GM12878 (cell line): ENCODE data around the gene ST7. TPM values are rescaled to one million over a fixed set of nuclear protein-coding genes. Genes with fewer than 3 reads are reported as not detected.

Experiments
- ATAC-seq: fragments of 200-7000 bp; cut with Tn5 transposase; 3 replicates; pipeline ENCODE4 v1.9.1; 2020; ENCODE audit warnings: mild to moderate bottlenecking, moderate library complexity
- BruUV-seq: library from RNA; stranded (reverse); fragments of 400-500 nt; replicated peaks from 2 replicates; lab custom pipeline; 2021; lab: Mats Ljungman, UMichigan
- CTCF ChIA-PET: fragments of 300-600 bp; sonication (Branson Sonifier 250); formaldehyde crosslinking; extraction: SDS; loops from one replicate; lab custom pipeline; 2021; ENCODE audit warnings: inconsistent platforms; lab: Yijun Ruan, JAX
- POLR2A ChIA-PET: fragments of 350-600 bp; formaldehyde crosslinking; extraction: SDS; loops from one replicate; lab custom pipeline; 2021; ENCODE audit warnings: inconsistent platforms; lab: Charles Lee
- RAD21 ChIA-PET: fragments of 300-600 bp; sonication (Branson Sonifier 250); formaldehyde crosslinking; loops from one replicate; lab custom pipeline; 2023; ENCODE audit warnings: antibody characterized with exemption; ENCODE audit not compliant: unreplicated experiment; lab: Charles Lee
- SMC1A ChIA-PET: fragments of 300-600 bp; sonication (Branson Sonifier 250); formaldehyde crosslinking; loops from one replicate; lab custom pipeline; 2023; ENCODE audit not compliant: unreplicated experiment, uncharacterized antibody; lab: Charles Lee
- DNase-seq: peaks from one replicate; pipeline ENCODE4 v3.0.0-alpha.2; 2011; ENCODE audit warnings: low read depth, low spot score
- FAIRE-seq: peaks from 3 replicates; lab custom pipeline; 2011; peaks lifted over from hg19 to GRCh38; lab: Jason Lieb, UNC
- H2AFZ ChIP-seq: 2 replicates; pipeline ENCODE4 v1.6.0; 2011; ENCODE audit warnings: low read depth, low read length, control low read depth; ENCODE audit not compliant: control insufficient read depth
- H3K27ac ChIP-seq: 2 replicates; pipeline ENCODE4 v1.5.1; 2011; ENCODE audit warnings: control low read depth; ENCODE audit not compliant: control insufficient read depth, insufficient read depth
- H3K27me3 ChIP-seq, 2 experiments: replicated peaks in 1 of 2; 2 replicates each; pipeline versions ENCODE4 v1.6.0 to v1.6.1; 2011; ENCODE audit warnings: low read length in 1 of 2; ENCODE audit not compliant: control insufficient read depth in 2 of 2, insufficient read depth in 2 of 2
- H3K36me3 ChIP-seq, 2 experiments: 2 replicates each; pipeline ENCODE4 v1.5.1; 2011; ENCODE audit warnings: low read length in 1 of 2; ENCODE audit not compliant: control insufficient read depth in 2 of 2, insufficient read depth in 2 of 2
- H3K4me1 ChIP-seq: 2 replicates; pipeline ENCODE4 v1.6.1; 2011; ENCODE audit warnings: mild to moderate bottlenecking, low read length, moderate library complexity, mixed read lengths; ENCODE audit not compliant: control insufficient read depth, insufficient read depth
- H3K4me2 ChIP-seq: 2 replicates; pipeline ENCODE4 v1.6.0; 2011; ENCODE audit warnings: control low read depth; ENCODE audit not compliant: control insufficient read depth, insufficient read depth
- H3K4me3 ChIP-seq: fragments of 200-600 bp; sonication (generic); 2 replicates; pipeline ENCODE4 v1.5.1; 2016
- H3K79me2 ChIP-seq: 2 replicates; pipeline ENCODE4 v1.6.0; 2011; ENCODE audit warnings: low read length; ENCODE audit not compliant: control insufficient read depth, insufficient read depth
- H3K9ac ChIP-seq: 2 replicates; pipeline ENCODE4 v1.8.0; 2011; ENCODE audit warnings: low read length, control low read depth, mixed read lengths; ENCODE audit not compliant: control insufficient read depth, insufficient read depth
- H3K9me3 ChIP-seq: replicated peaks from 3 replicates; pipeline ENCODE4 v1.5.1; 2011; ENCODE audit warnings: mild to moderate bottlenecking, low read length; ENCODE audit not compliant: control insufficient read depth, insufficient read depth
- H4K20me1 ChIP-seq: 2 replicates; pipeline ENCODE4 v1.6.0; 2011; ENCODE audit not compliant: control insufficient read depth, insufficient read depth
- CBFB ChIP-seq: IDR thresholded peaks from 2 replicates; pipeline ENCODE4 v1.6.1; 2016; ENCODE audit warnings: antibody characterized with exemption, low read depth
- CHD4 ChIP-seq: fragments of 200-600 bp; sonication (generic); IDR thresholded peaks from 2 replicates; pipeline ENCODE4 v1.6.1; 2016; ENCODE audit warnings: mild to moderate bottlenecking
- ETV6 ChIP-seq, 2 experiments: fragments of 450-650 bp in 1 of 2; IDR thresholded peaks in 1 of 2; conservative IDR thresholded peaks in 1 of 2; 2 replicates each; pipeline ENCODE4 v1.6.1; 2014; ENCODE audit warnings: antibody characterized with exemption in 1 of 2, borderline replicate concordance in 1 of 2, low read depth in 1 of 2, mild to moderate bottlenecking in 1 of 2, moderate library complexity in 1 of 2
- NBN ChIP-seq: fragments of 450-650 bp; IDR thresholded peaks from 2 replicates; pipeline ENCODE4 v1.6.1; 2016
- NFXL1 ChIP-seq: fragments of 450-650 bp; IDR thresholded peaks from 2 replicates; pipeline ENCODE4 v1.6.1; 2017; ENCODE audit warnings: antibody characterized with exemption, mild to moderate bottlenecking, borderline replicate concordance
- NFYB ChIP-seq: IDR thresholded peaks from 2 replicates; pipeline ENCODE4 v1.6.1; 2011; ENCODE audit warnings: low read depth, mild to moderate bottlenecking, low read length, improper control_type of control experiment, moderate library complexity; ENCODE audit not compliant: insufficient read depth
- NR2F1 ChIP-seq: fragments of 450-650 bp; conservative IDR thresholded peaks from 2 replicates; pipeline ENCODE4 v1.6.1; 2017; ENCODE audit warnings: mild to moderate bottlenecking
- TBL1XR1 ChIP-seq: IDR thresholded peaks from 2 replicates; pipeline ENCODE4 v1.6.1; 2012; ENCODE audit warnings: low read depth, low read length, improper control_type of control experiment
- ZNF24 ChIP-seq: fragments of 450-650 bp; IDR thresholded peaks from 2 replicates; pipeline ENCODE4 v1.6.1; 2017; ENCODE audit warnings: antibody characterized with exemption, mild to moderate bottlenecking
- ZSCAN29 ChIP-seq: fragments of 450-650 bp; IDR thresholded peaks from 2 replicates; pipeline ENCODE4 v1.6.1; 2017; ENCODE audit warnings: mild to moderate bottlenecking, moderate library complexity
- WGBS: methylation state at CpG from one replicate; pipeline ENCODE4 v1.1.6; 2016; ENCODE audit warnings: low lambda C conversion rate; ENCODE audit not compliant: insufficient replicate concordance, insufficient coverage; ENCODE audit errors: missing lambda C conversion rate; 5-methylcytosine and 5-hydroxymethylcytosine counted together
- in situ Hi-C: fragments of 300-500 bp; cut with MboI; formaldehyde crosslinking; loops from 9 replicates; pipeline ENCODE4 v1.14.3; 2018; ENCODE audit warnings: mixed read lengths
- intact Hi-C: fragments of 100-400 bp; cut with micrococcal nuclease; formaldehyde crosslinking; loops from one replicate; pipeline ENCODE4 v1.14.2; 2022; ENCODE audit not compliant: unreplicated experiment
- polyA plus RNA-seq, 11 experiments: library from polyadenylated mRNA; depleted of rRNA in 4 of 11; unstranded in 6 of 11; stranded (reverse) in 5 of 11; fragments of >200 nt; fragmentation: Nextera tagmentation in 4 of 11; fragmentation: Illumina TruSeq in 1 of 11; extraction: Ambion mirVana in 4 of 11; extraction: Trizol in 1 of 11; gene quantifications; 1 replicate in 1 of 11; 2 replicates in 10 of 11; pipeline versions ENCODE4 v1.2.1 to v1.2.3, GENCODE V29; 2011 to 2016; ENCODE audit warnings: inconsistent platforms in 2 of 11, missing spikeins in 2 of 11, low read depth in 1 of 11
- total RNA-seq, 4 experiments: library from RNA; depleted of rRNA in 3 of 4; stranded (reverse); fragments of >200 nt in 3 of 4; fragmentation: Illumina TruSeq in 1 of 4; extraction: Trizol in 1 of 4; gene quantifications; 2 replicates each; pipeline versions ENCODE4 v1.2.1 to v1.2.3, GENCODE V29; 2013 to 2021
- TF ChIP-seq, protein P1 (sequence below): IDR thresholded peaks from 2 replicates; pipeline ENCODE4 v1.6.1; 2011; ENCODE audit warnings: borderline replicate concordance, low read depth, mild to moderate bottlenecking, moderate library complexity, mixed read lengths, low read length; ENCODE audit not compliant: insufficient read depth; ENCODE audit errors: extremely low read length
- TF ChIP-seq, protein P2 (sequence below), 3 experiments: IDR thresholded peaks in 2 of 3; conservative IDR thresholded peaks in 1 of 3; 2 replicates each; pipeline ENCODE4 v1.5.1; 2011; ENCODE audit warnings: low read depth in 3 of 3, low read length in 3 of 3, mild to moderate bottlenecking in 3 of 3, control low read depth in 2 of 3, moderate library complexity in 2 of 3, inconsistent platforms in 1 of 3, mixed read lengths in 1 of 3; ENCODE audit not compliant: control insufficient read depth in 2 of 3, insufficient read depth in 1 of 3; ENCODE audit errors: extremely low read depth in 1 of 3
- TF ChIP-seq, protein P3 (sequence below): IDR thresholded peaks from 2 replicates; pipeline ENCODE4 v1.6.1; 2012; ENCODE audit warnings: low read length, inconsistent platforms

Gene ST7
- total and polyA plus RNA-seq, 10 of the 15 experiments (the other 5 are each of a cell fraction or from before 2014, with no cell fraction given) = 27.7 to 76.4 (median 53.6) TPM

DNA sequence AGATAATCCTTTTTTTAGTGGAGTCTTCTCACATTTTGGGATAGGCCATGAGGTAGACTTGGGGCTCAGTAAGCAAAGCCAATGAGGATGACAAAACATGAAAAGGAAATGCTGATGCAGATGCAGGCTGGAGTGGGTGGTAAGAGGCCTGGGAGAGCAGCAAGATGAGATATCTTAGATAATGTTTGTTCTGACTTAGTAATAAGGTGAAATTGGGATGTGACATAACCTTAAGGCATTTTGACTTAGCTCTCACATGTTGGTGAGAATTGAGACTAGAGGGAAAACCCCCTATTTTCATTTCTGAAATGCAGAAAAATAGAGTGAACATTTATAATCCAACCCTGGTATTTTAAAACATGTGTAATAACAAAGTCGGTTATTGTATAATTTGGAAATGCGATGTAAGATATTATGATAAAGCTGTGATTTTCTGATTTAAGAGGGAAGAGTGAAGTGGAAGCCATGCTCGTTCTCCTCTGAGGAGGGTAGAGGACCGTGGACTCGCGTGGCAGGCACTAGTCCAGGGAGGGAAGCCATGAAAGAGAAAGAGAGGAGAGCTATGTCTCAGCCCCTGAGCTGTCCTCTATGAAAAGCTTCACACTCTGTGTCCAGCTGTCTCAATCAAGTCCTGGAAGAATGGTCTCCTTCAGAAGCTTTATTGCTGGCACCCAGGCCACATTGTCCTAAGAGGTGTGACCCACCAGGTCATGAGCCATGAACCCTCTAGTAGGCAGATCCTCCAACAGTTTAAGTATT, 57.3 kb downstream of the ST7 start (continued):
- no peak; the same call in 1 of the 2 replicates for TF ChIP-seq NBN
- 0 out of 2 replicates have a peak, but pooled peaks have one; percentile 36 for TF ChIP-seq TBL1XR1
- no peak for TF ChIP-seq CBFB
- no peak for TF ChIP-seq ZNF24
- TF ChIP-seq, protein P1, sequence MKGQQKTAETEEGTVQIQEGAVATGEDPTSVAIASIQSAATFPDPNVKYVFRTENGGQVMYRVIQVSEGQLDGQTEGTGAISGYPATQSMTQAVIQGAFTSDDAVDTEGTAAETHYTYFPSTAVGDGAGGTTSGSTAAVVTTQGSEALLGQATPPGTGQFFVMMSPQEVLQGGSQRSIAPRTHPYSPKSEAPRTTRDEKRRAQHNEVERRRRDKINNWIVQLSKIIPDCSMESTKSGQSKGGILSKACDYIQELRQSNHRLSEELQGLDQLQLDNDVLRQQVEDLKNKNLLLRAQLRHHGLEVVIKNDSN = no peak
- peak; percentile 60 for TF ChIP-seq NR2F1
- TF ChIP-seq NFYB = no peak
- no peak for TF ChIP-seq CHD4

DNA sequence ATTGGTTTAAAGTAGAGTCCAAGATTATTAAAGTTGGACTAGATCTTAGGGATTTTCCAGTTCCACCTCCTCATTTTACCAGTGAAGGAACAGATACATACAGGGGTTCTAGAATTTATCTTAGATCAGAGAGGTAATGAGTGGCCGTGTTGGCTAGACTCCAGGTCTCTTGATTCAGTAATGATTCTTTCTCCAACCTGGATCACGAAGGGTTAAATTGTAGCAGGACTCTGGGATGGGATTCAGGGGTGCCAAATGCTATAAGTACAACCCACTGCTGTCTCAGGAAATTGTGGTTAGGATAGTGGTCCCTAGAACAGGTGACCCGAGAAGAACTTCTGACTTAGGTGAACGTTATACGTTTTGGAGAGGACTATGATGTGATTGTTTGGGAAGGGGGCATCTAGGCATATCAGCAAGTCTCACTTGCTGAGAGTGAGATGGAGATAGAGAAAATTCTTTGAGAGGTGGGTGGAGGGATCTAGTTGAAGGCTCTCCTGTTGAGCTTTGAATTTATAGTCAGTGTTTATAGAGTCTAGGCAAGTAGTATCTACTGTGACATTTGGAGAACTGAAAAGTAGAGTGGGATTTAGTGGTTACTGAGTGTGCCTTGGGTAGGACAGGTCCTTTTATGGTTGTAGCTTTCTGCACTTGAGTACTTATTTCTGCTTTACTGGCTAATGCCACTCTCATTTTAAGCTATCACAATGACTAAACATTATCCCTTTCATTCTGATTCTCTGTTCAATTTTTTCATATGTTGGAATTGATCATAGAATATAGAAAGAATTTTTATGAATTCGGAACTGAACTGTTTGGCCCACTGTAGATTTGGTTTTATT, 58.3 kb downstream of the ST7 start:
- Histone ChIP-seq H3K27ac (peak overlapping the region; percentile 100), H3K4me3 (peak overlapping the region; percentile 53), H3K9me3 (no peaks in the 10 kb centered on the region), H3K36me3 (no peaks in the 10 kb centered on the region), H3K27me3 (no peaks in the 10 kb centered on the region), H3K4me2 (peak overlapping the region; percentile 99), H2AFZ (no peak overlapping the region; the same call in 1 of the 2 replicates), H3K79me2 (peaks cover 88% of the 10 kb centered on the region), H4K20me1 (no peaks in the 10 kb centered on the region), H3K9ac (peak overlapping the region; percentile 82), H3K4me1 (peaks cover 49% of the 10 kb centered on the region)
- ChIA-PET POLR2A (interaction anchor here (0.7 to 2.1 kb wide), 22 partner anchors 12 to 147 kb away, joined by 3 to 16 read pairs (median 4); partner anchors contain the start of gene ST7), RAD21 (interaction anchor here (0.6 to 9.2 kb wide), 30 partner anchors 11 to 400 kb away, joined by 3 to 112 read pairs (median 4); no protein-coding TSS in a partner anchor), CTCF (interaction anchor here (0.6 to 10.7 kb wide), 20 partner anchors 8 to 115 kb away, joined by 3 to 287 read pairs (median 5); no protein-coding TSS in a partner anchor), SMC1A (interaction anchor here (0.6 to 11.1 kb wide), 27 partner anchors 11 to 181 kb away, joined by 3 to 223 read pairs (median 4); partner anchors contain the start of gene ST7)
- DNase-seq (peak; percentile 92), FAIRE-seq (peak; percentile 75), ATAC-seq (peak; percentile 81)
- 15% methylated on average over 6 of the region's 6 CpGs for WGBS
- in situ Hi-C loops (no loop called here), intact Hi-C loops (loop anchor here (1.0 to 10.0 kb wide), 4 partner anchors 23 to 1173 kb away; partner anchors contain the start of gene LSM8)
- BruUV-seq = TSS peak; percentile 94
- TF ChIP-seq NFXL1 (no peak), ETV6 (conservative IDR thresholded peaks at IDR 0.05 in 1 of 2, IDR thresholded peaks at IDR 0.05 in 1 of 2; ENCODE audit: borderline replicate concordance in 1 of 2, low read depth in 1 of 2) (peak in 1 of 2 experiments; percentile 47; a peak in 1 of 4 replicates), ZSCAN29 (no peak)
- TF ChIP-seq, protein P2, sequence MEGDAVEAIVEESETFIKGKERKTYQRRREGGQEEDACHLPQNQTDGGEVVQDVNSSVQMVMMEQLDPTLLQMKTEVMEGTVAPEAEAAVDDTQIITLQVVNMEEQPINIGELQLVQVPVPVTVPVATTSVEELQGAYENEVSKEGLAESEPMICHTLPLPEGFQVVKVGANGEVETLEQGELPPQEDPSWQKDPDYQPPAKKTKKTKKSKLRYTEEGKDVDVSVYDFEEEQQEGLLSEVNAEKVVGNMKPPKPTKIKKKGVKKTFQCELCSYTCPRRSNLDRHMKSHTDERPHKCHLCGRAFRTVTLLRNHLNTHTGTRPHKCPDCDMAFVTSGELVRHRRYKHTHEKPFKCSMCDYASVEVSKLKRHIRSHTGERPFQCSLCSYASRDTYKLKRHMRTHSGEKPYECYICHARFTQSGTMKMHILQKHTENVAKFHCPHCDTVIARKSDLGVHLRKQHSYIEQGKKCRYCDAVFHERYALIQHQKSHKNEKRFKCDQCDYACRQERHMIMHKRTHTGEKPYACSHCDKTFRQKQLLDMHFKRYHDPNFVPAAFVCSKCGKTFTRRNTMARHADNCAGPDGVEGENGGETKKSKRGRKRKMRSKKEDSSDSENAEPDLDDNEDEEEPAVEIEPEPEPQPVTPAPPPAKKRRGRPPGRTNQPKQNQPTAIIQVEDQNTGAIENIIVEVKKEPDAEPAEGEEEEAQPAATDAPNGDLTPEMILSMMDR (IDR thresholded peaks at IDR 0.05 in 2 of 3, conservative IDR thresholded peaks at IDR 0.05 in 1 of 3; ENCODE audit: control insufficient read depth in 2 of 3, extremely low read depth in 1 of 3, insufficient read depth in 1 of 3, low read depth in 3 of 3, low read length in 3 of 3) = no peak
- TF ChIP-seq, protein P3, sequence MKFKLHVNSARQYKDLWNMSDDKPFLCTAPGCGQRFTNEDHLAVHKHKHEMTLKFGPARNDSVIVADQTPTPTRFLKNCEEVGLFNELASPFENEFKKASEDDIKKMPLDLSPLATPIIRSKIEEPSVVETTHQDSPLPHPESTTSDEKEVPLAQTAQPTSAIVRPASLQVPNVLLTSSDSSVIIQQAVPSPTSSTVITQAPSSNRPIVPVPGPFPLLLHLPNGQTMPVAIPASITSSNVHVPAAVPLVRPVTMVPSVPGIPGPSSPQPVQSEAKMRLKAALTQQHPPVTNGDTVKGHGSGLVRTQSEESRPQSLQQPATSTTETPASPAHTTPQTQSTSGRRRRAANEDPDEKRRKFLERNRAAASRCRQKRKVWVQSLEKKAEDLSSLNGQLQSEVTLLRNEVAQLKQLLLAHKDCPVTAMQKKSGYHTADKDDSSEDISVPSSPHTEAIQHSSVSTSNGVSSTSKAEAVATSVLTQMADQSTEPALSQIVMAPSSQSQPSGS = peak; percentile 92; the same call in 1 of the 2 replicates
